ENCODE data around the gene DNAJB14. TPM values are rescaled to one million over a fixed set of nuclear protein-coding genes. Genes with fewer than 3 reads are reported as not detected.

DNAJB14 gene
- total RNA-seq, 1 experiment from 2014 or later: 29.8 TPM

DNA sequence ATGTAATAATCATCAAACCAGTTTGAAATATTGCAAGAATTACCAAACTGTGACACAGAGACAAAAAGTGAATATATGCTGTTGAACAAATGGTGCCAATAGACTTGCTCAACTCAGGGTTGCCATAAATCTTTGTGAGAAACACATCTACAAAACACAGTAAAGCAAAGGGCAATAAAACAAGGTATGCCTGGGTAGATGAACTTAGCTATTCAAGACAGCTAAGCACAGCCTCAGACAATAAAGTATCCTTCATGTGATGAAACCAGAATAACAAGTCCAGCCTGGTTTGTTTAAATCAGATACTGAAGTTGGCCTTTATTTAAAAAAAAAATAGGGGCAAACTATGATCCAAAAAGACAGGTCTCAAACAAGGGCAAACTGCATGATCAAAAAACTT lies 71.3 kb downstream of the DNAJB14 start:
- no peak for DNase-seq (ENCODE audit: extremely low read depth, low read depth)

DNA sequence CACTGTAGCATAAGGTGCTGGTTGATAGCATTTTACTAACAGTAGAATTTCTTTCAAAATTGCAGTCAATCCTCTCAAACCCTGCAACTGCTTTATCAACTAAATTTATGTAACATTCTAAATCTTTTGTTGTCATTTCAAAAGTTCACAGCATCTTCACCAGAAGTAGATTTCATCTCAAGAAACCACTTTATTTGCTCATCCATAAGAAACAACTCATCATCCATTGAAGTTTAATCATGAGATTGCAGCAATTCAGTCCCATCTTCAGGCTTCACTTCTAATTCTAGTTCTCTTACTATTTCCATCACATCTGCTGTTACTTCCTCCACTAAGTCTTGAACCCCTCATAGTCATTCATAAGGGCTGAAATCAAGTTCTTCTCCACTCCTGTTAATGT lies 73.8 kb downstream of the DNAJB14 start:
- DNase-seq (ENCODE audit: extremely low read depth, low read depth): no peak

DNA sequence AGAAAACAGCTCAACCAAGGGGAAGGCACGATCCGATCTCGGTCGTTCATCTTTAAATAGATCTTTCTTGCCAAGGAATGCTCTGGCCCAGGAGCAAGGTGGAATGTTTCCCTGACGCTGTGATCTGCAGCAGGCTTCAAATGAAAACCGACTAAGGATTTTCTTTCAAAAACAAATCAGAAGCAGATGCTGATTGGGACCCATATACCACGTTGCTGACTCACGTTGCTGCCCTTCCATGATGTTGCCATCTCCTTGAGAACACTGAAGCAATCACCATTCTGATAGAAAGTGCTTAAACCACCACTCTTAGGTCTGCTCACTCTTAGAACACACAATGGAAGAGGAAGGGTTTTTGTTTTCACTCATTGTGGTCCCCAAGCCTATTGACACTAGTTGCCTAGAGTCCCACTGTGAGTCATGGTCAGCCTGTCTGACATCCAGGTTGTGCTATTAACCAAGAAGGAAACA lies 78.3 kb downstream of the DNAJB14 start:
- DNase-seq (ENCODE audit: extremely low read depth, low read depth): no peak

DNA sequence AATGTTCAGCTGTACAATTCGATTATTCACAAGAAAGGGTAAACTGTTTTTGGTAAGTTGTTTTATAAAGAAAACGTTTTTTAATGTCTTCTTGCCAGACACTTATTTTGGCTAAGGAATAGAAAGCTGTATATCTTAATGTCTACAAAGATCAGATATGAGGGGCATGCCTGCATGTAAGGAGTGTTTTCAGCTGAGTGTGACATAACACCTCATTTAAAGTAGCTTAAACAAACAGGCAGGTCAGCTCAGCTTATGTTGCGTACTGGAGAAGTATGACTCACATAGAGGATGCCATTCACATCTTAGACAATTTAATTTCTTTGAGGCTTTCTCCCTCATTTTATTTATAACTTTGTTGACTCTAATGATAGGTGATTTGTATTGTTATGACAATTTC lies 82.6 kb downstream of the DNAJB14 start:
- DNase-seq (ENCODE audit: extremely low read depth, low read depth): peak; percentile 17

DNA sequence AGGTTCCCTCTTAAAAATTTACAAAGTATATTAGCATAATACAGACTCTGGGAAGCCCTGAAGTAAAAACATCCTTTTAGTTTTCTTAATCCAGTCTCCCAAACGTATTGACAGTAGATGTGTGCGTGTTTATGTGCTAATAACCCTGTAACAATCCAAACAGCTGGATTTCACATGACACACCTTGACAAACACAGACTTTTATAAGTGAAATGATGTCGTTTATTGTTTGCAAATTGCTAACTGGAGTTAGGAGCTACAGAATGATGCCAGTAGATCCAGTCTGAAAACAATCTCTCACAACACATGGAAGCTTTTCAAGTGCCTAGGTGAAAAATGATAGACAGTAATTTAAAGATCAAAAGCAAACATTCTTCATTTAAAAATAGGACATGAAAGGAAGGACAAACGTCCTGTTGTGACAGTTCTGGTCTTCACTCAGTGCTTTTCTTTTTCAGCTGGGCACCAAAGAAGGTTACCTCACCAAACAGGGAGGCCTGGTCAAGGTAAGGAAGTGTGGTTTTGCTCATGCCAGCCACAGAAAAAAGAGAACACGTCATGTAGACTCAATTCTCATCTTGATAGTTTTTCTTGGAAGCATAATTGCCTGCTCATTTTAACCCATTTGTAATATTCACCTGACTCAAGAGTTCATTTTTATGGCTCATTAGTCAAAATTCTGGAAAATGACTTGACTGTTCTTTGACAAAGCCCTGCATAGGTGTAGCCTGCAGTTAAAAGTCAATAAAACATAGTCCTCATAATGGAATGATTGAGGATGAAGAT lies 85.1 kb downstream of the DNAJB14 start:
- no peak for DNase-seq (ENCODE audit: extremely low read depth, low read depth)

DNA sequence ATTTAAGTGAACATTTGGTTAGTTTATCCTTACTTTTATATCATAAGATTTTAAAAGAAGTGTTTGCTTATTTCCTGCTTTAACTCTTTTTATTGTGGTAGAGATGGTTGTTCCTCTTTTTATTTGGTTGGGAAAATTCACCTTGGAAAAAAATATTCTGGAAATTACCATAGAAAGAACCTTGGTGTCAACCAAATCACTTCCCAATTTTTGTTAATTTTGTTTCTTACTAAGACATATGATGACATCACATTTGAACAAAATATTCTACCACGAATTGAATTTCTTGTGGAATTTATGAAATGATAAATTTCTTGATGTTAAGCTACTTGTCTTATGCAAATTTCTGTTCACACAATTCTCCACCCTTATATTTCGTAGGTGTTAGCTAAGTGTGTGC lies 85.9 kb downstream of the DNAJB14 start:
- DNase-seq (ENCODE audit: extremely low read depth, low read depth): no peak

DNA sequence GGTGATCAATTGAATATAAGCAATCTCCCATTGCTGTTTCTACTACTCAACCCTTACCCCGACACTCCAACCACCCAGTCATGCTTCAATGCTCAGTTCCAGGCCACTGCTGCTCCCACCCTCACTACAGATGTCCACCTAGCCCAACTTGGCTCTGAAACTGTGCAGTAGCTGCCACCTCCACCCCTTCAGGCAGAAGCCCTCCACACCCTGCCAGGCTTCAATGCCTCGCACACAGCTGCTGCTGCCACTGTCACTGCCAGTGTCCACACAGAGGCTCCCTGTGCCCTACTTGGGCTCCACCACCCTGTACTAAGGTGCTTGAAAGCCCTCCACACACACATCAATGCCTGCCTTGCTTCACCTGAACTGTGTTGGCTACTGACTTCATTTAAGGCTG lies 86.8 kb downstream of the DNAJB14 start:
- DNase-seq (ENCODE audit: extremely low read depth, low read depth): no peak

DNA sequence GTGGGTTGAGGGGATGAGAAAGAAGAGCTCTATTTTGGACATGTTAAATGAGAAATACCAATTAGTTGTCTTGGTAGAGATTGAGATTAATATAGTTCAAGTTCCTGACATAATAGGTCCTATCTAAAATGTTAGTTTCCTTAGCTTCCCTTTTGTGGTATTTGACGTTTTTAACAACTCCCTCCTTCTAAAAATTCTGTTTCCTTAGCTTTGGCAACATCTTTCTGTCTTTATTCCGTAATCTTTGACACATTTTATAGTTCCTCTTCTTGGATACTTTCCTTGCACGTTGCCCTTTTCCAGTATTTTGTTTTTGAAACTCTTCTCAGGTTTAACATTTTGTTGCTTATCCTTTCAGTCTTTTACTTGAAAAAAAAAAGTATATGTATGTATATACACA lies 89.1 kb downstream of the DNAJB14 start:
- no peak for DNase-seq (ENCODE audit: extremely low read depth, low read depth)

DNA sequence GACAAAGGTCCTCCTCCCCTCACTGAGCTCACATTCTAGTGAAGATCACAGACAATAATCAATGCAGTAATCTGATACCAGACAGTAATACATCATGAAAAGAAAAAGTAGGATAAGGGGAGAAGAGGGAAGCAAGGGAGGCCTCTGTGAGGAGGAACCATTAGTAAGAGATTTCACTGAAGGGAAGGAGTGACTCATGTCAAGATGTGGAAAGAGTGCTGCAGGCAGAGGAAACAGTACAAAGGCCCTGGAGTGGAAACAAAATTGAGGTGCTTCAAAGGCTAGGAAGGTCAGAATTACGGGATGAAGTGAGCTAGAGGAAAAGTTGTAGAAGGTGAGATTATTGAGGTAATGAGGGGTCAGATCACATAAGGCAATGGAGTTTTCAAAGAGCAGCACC lies 90.3 kb downstream of the DNAJB14 start:
- no peak for DNase-seq (ENCODE audit: extremely low read depth, low read depth)

DNA sequence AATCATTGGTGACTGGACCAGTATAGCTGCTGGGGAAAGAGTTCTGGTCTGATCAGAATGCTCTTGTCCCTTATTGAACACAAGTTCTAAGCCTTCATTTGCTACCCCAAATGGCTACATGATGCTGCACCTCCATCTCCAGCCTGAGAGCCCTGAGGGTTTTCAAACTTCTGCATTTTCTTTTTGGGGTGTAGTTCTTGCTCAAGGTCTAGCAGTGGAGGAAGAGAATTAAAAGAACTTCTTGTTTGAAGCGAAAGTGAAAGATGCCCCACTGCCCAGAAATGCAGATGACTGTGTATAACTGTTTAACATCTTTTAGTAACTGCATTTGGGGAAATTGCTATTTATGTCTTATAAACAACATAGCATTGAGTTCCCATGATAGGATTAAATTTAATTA lies 90.7 kb downstream of the DNAJB14 start:
- no peak for DNase-seq (ENCODE audit: extremely low read depth, low read depth)

DNA sequence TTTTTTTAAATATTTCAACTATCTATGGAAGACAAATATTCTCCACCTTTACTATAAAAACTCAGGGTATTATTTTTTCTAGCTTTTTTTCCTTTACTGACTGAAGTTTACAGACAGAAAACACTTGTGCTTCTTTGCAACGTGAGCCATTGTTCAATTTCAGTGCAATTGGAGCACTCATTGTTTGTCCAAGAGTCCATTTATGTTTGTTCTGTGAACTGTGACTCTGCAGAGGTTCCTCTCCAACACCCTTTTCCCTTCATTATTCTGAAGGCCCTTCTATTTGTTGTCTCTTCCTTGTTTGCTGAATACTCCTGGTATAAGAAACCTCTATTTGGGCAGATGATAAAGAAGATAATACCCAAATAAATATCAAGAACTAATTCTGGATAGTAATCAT lies 92.4 kb downstream of the DNAJB14 start:
- no peak for DNase-seq (ENCODE audit: extremely low read depth, low read depth)

DNA sequence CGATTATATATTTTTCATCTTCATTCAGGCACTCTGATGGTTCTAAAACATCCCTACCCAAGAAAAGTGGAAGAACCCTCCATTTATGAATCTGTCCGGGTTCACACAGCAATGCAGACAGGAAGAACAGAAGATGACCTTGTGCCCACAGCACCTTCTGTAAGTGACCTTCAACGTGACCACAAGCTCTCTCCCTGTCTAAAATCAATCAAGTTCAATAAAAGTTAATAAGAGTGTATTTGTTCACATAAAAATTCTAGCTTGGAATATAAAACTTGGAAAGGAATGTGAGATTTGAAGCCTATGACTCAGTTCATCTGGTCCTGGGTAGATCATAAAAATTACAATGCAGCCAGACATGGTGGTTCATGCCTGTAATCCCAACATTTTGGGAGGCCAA lies 93.2 kb downstream of the DNAJB14 start:
- no peak for DNase-seq (ENCODE audit: extremely low read depth, low read depth)

DNA sequence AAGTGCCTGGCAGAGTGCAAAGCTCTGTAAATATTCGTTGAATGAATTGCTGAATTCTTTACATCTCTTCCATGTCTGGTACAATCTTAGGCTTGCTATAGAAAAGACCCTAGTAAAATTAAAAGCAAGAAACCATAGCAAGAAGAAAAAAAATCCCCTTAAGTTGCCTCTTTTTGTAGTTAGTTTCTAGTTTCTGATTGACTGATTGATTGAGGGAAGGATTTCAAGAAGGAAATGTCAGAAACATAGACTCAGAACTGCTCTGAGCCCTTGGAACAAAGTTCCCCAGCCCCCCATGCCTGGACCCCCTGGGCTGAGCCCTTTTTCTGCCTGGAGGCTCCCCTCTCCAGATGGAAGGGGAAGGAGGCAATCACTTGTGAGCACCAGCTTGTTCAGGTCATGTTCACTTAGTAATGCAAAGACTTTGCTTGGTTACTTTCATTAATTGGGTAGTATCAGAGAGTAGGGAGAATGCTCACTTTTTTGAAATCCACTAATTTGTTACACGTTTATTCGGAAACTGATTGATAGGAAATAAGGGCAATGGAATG lies 94.1 kb downstream of the DNAJB14 start:
- no peak for DNase-seq (ENCODE audit: extremely low read depth, low read depth)

DNA sequence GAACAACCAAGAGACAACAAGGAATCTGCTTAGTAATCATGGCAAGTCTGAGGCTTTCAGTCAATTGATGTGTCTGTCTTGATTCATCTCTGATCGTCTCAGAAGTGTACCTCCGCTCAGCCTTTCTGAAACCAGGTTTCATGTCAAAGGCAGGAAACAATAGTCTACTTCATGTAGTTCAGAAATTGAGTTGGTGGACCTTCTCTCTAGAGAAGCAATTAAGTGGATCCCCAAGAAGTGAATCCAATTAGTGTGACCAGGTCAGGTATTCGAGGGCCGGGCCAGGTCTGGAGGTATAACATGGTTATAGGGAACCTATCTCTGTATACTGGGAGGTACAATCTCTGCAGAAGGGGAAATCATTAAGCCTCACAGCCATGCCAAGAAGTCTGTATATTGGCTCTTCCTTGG lies 97.8 kb downstream of the DNAJB14 start:
- DNase-seq (ENCODE audit: extremely low read depth, low read depth): no peak

DNA sequence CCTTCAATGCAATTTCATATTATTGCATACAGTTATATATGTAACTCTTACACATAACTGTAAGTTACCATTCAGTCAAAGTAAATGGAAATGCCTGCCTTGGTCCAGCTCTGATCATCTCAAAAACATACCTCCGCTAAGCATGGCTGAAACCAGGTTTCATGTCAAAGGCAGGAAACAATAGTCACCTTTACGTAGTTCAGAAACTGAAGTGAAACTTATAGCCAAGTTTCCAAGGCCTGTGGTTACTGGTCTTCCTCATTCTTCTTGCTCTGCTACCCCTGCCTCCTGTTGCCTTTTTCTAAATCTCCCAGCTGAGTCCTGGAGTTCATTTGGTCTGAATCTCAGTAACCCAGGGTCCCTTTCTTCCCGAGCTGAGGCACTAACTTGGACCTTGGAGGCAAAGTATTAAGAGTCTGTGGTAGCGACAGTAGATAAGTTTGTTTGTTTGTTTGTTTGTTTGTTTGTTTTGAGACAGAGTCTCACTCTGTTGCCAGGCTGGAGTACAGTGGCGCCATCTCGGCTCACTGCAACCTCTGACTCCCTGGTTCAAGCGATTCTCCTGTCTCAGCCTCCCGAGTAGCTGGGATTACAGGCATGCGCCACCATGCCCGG lies 98.9 kb downstream of the DNAJB14 start:
- no peak for DNase-seq (ENCODE audit: extremely low read depth, low read depth)

DNA sequence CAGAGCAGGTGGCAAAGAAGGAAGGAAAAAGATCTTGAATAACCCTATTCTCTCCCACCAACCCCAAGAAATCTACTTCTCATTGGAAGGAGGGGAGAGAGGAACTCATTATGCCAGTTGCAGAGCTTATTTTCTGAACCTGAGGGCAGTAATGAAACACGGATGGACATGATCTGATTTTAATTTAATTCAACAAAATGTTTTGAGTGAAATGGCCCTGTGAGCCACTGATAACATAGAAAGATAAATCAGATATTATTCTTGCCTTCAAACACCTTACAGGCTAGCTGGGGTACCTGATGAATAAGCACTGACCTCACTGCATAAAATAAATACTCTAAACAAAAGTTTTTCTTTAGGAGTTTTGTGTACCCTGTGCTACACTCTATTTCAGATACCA lies 99.5 kb downstream of the DNAJB14 start:
- DNase-seq (ENCODE audit: extremely low read depth, low read depth): no peak

Other genes starting within 250 kb of the DNAJB14 start
- not detected in 2 replicates for gene DAPP1, start 129.8 kb downstream of the DNAJB14 start, total RNA-seq (2014; rRNA removed; shearing (Covaris generic))
- gene LAMTOR3, start 52.2 kb downstream of the DNAJB14 start, total RNA-seq (2014; rRNA removed; shearing (Covaris generic)): 42.3 and 44.7 TPM in 2 replicates
- gene H2AZ1, start 3.7 kb upstream of the DNAJB14 start, total RNA-seq (2014; rRNA removed; shearing (Covaris generic)): 424 and 447 TPM in 2 replicates
- 46.5 and 48.0 TPM in 2 replicates for gene DDIT4L, start 243.8 kb upstream of the DNAJB14 start, total RNA-seq (2014; rRNA removed; shearing (Covaris generic))